GM10266 (cell line): Measurements from ENCODE around the gene PIM2.

Experiments used
- DNase-seq: peaks from one replicate; pipeline ENCODE4 v3.0.0; 2012; ENCODE audit errors: extremely low spot score
- CTCF ChIP-seq: IDR thresholded peaks from 2 replicates; pipeline ENCODE4 v1.5.1; 2012; ENCODE audit warnings: mild to moderate bottlenecking, low read depth; ENCODE audit not compliant: control insufficient read depth, insufficient read depth; ENCODE audit errors: missing control alignments

PIM2 gene

GRCh38 chrX:48940404-48940955 is 21.7 kb upstream of the PIM2 start:
- TF ChIP-seq CTCF = no peak
- no peak for DNase-seq

- no peak for DNase-seq
- no peak for TF ChIP-seq CTCF
Observed at GRCh38 chrX:48939524-48940228, 20.9 kb upstream of the PIM2 start.

GRCh38 chrX:48938721-48939425 is 20.0 kb upstream of the PIM2 start:
- no peak for TF ChIP-seq CTCF

GRCh38 chrX:48937054-48937907 is 18.5 kb upstream of the PIM2 start:
- DNase-seq = peak; percentile 54
- TF ChIP-seq CTCF = peak; percentile 38

More at GRCh38 chrX:48938721-48939425, 20.0 kb upstream of the PIM2 start:
- DNase-seq = peak; percentile 49

GRCh38 chrX:48936429-48937053 is 17.7 kb upstream of the PIM2 start:
- DNase-seq = no peak
- no peak for TF ChIP-seq CTCF

- DNase-seq = no peak
- no peak for TF ChIP-seq CTCF
Observed at GRCh38 chrX:48935301-48935670, 16.5 kb upstream of the PIM2 start.
